Measurements from ENCODE around the gene AWAT2. TPM values are rescaled to one million over a fixed set of nuclear protein-coding genes. Genes with fewer than 3 reads are reported as not detected.

Gene AWAT2
- total RNA-seq, 1 donor from 2014 or later, result not detected

GRCh38 chrX:70025464-70025863 lies 24.3 kb downstream of the AWAT2 start:
- TF ChIP-seq CTCF (conservative IDR thresholded peaks at IDR 0.05; ENCODE audit: low read depth, low read length), result no peak
- DNase-seq (ENCODE audit: low read depth), result no peak
- no peak overlapping the region for H3K4me3 ChIP-seq (ENCODE audit: low read depth, low read length)

- no peak for TF ChIP-seq CTCF (conservative IDR thresholded peaks at IDR 0.05; ENCODE audit: low read depth, low read length)
- no peak overlapping the region for H3K4me3 ChIP-seq (ENCODE audit: low read depth, low read length)
- no peak for DNase-seq (ENCODE audit: low read depth)
These were observed 27.1 kb downstream of the AWAT2 start for GRCh38 chrX:70022616-70023015.

- no peak for TF ChIP-seq CTCF (conservative IDR thresholded peaks at IDR 0.05; ENCODE audit: low read depth, low read length)
- no peak overlapping the region for H3K4me3 ChIP-seq (ENCODE audit: low read depth, low read length)
- no peak for DNase-seq (ENCODE audit: low read depth)
These were observed 33.2 kb downstream of the AWAT2 start for GRCh38 chrX:70016513-70016912.

- no peak for DNase-seq (ENCODE audit: low read depth)
These were observed 36.0 kb downstream of the AWAT2 start for GRCh38 chrX:70013466-70014381.

GRCh38 chrX:70012756-70013155 lies 37.0 kb downstream of the AWAT2 start:
- no peak for DNase-seq (ENCODE audit: low read depth)
- H3K4me3 ChIP-seq (ENCODE audit: low read depth, low read length), result no peak overlapping the region
- no peak for TF ChIP-seq CTCF (conservative IDR thresholded peaks at IDR 0.05; ENCODE audit: low read depth, low read length)

More at GRCh38 chrX:70013466-70014381, 36.0 kb downstream of the AWAT2 start:
- no peak overlapping the region for H3K4me3 ChIP-seq (ENCODE audit: low read depth, low read length)
- TF ChIP-seq CTCF (conservative IDR thresholded peaks at IDR 0.05; ENCODE audit: low read depth, low read length), result no peak

- H3K4me3 ChIP-seq (ENCODE audit: low read depth, low read length), result no peak overlapping the region
- DNase-seq (ENCODE audit: low read depth), result no peak
- no peak for TF ChIP-seq CTCF (conservative IDR thresholded peaks at IDR 0.05; ENCODE audit: low read depth, low read length)
These were observed 39.8 kb downstream of the AWAT2 start for GRCh38 chrX:70009970-70010369.

- no peak overlapping the region for H3K4me3 ChIP-seq (ENCODE audit: low read depth, low read length)
- no peak for TF ChIP-seq CTCF (conservative IDR thresholded peaks at IDR 0.05; ENCODE audit: low read depth, low read length)
- DNase-seq (ENCODE audit: low read depth), result no peak
These were observed 40.7 kb downstream of the AWAT2 start for GRCh38 chrX:70009049-70009448.
